CD4-positive, alpha-beta T cell treated with Interleukin-15 for 4 hours (primary cell): ENCODE results near the gene CAMSAP3.

Experiments
- DNase-seq: peaks from one replicate; pipeline ENCODE4 v3.0.0-alpha.2; 2020; ENCODE audit warnings: low spot score

CAMSAP3 gene

GRCh38 chr19:7578127-7578526 is 17.5 kb upstream of the CAMSAP3 start:
- DNase-seq = no peak

GRCh38 chr19:7579182-7579581 is 16.5 kb upstream of the CAMSAP3 start:
- DNase-seq = no peak

GRCh38 chr19:7582446-7582845 is 13.2 kb upstream of the CAMSAP3 start:
- no peak for DNase-seq

DNA sequence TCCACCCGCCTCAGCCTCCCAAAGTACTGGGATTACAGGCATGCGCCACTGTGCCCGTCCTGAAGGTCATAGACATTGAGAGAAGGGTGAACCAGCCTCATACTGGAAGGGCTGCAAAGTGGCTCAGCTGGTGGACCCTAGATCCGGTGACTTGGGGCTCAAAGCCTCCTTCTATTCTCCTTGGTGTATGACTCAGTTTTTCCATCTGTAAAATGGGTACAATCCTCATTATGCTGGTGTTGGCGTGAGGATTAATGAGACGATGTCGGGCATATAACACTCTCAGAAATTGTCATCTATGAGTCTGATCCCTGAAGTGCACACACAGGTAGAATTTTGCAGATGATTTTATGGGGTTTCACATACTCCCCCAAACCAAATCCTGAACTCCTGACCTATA is 5.8 kb upstream of the CAMSAP3 start:
- no peak for DNase-seq

DNA sequence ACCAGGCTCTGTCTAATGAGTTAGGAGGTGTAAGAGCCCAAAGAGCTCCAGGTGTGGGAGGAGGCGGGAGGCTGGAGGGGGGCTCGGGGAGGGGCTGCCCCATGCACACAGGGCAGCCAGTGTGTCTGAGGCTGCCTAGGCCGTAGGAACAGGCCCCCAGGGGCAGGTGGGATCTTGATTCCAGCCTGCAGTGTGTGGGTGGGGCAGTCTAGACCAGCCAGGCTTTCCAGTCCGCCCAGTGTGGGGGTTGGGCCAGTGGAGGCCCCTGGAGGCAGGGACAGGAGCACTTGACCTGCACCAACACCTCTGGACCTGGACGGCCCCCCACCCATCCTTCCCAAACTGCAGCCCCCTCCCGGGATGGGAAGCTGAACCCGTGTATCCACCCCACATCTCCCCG is 5.4 kb upstream of the CAMSAP3 start:
- no peak for DNase-seq

GRCh38 chr19:7596211-7596937 is 711 bp downstream of the CAMSAP3 start:
- DNase-seq = no peak

DNA sequence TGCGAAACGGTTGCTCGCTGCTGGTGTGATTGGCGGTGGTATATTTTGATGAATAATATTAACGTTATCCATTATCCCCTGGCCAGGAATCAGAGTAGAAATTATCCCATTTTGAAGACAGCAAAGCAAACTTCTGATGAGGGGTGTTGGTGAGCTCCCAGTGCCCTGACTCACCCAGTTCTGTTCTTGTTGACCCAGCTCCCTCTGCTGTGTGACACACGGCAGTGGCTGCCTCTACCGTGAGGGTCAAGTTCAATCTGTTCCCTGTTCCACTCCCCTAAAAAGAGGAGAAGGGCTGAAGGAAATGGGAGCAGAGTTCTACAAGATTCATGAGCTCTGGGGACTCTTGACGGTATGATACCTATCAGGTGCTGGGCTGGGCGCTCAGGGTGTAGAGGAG is 2.0 kb downstream of the CAMSAP3 start:
- DNase-seq = no peak

GRCh38 chr19:7598180-7598579 is 2.5 kb downstream of the CAMSAP3 start:
- DNase-seq = no peak

DNA sequence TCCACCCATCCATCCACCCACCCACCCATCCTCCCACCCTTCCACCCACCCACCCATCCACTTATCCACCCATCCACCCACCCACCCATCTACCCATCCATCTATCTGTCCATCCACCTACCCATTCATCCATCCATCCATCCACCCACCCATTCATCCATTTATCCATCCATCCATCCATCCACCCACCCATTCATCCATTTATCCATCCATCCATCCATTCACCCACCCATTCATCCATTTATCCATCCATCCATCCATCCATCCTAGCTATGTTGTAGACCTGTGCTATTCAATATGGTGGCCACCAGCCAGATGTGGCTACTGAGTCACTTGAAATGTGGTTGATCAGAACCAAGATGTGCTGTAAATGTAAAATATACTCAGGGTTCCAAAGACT is 5.1 kb downstream of the CAMSAP3 start:
- no peak for DNase-seq

DNA sequence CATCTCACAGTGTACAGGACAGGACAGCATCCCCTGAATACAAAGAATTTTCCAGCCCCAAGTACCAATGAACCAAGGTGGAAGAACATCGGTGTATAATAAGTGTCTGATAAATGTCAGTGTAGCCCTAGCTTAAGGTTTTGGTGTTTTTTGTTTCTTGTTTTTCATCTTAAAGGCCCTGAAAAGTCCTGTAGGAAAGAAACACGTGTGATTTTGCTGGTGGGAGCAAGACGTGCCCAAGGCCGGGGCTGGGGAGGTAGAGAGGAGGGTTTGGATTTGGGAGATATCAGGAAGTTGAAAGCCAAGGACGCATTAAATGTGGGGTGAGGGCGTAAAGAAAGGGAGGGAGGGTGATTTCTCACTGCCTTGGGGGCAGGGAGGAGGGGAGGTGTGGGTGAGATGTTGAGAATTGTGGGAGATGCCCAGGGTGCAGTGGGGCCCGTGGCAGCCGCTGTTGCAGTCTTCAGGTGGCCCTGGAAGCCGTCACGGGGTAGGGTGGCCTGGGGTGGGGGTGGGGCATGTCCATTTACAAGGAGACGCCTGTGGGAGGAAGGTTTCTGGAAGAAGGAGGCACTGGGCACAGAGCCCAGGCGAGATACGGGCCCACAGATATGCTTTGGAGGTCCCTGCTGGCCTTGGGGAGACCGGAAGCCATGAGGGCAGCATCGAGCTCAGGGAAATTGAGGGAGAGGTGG is 6.7 kb downstream of the CAMSAP3 start:
- DNase-seq = no peak

- DNase-seq = no peak
Measured at GRCh38 chr19:7602935-7603497, 7.4 kb downstream of the CAMSAP3 start.

DNA sequence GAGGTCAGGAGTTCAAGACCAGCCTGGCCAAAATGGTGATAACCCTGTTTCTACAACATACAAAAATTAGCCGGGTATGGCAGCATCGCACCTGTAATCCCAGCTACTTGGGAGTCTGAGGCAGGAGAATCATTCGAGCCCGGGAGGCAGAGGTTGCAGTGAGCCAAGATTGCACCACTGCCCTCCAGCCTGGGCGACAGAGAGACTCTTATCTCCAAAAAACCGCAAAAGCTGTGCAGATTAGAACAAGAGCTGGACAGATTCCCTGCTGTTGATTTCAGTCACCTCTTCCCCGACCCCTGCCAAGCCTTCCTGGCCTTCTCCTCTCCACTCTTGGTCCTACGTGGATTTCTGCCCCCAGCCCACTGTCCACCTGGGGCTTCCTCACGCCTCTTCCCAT is 8.3 kb downstream of the CAMSAP3 start:
- DNase-seq = no peak

DNA sequence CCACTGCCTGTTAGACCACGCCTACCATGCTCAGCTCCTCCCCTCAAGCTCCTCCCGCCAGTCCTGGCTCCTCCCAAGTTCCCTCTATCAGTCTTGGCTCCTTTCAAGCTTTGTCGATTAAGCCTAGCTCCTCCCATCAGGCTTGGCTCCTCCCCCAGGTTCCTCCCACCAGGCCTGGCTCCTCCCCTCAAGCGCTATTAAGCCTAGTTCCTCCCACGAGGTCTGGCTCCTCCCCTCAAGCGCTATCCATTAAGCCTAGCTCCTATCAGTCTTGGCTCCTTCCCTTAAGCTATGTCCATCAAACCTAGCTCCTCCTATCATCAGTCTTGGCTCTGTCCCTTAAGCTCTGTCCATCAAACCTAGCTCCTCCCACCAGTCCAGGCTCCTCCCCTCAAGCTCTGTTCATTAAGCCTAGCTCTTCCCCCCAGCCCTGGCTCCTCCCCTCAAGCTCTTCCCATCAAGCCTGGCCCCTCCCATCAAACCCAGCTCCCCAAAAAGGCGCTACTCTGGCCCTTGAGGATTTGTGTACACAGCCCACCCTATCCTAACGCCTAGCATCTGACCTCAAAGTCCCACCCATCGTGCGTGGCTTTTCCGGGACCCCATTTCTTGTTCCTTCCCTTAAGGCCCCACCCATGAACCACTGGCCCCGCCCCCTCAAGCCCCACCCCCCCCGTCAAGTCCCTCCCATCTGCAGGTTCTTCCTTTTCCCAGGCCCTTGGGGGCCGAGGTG is 10.0 kb downstream of the CAMSAP3 start:
- DNase-seq = no peak

DNA sequence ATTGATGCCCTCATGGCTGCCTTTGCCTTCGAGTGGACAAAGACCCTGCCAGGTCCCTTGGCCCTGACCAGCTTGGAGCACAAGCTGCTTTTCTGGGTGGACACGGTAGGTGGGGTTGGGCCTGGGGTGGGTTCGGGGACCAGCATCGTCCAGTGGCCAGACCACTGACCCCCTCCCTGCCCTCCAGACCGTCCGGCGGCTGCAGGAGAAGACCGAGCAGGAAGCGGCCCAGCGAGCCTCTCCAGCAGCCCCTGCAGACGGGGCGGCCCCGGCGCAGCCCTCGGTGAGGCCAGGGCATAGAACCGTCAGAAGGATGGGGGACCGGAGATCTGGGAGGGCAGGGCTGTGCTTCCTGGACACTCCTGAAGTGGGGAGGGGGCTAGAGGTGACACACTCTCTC is 10.6 kb downstream of the CAMSAP3 start:
- DNase-seq = no peak

DNA sequence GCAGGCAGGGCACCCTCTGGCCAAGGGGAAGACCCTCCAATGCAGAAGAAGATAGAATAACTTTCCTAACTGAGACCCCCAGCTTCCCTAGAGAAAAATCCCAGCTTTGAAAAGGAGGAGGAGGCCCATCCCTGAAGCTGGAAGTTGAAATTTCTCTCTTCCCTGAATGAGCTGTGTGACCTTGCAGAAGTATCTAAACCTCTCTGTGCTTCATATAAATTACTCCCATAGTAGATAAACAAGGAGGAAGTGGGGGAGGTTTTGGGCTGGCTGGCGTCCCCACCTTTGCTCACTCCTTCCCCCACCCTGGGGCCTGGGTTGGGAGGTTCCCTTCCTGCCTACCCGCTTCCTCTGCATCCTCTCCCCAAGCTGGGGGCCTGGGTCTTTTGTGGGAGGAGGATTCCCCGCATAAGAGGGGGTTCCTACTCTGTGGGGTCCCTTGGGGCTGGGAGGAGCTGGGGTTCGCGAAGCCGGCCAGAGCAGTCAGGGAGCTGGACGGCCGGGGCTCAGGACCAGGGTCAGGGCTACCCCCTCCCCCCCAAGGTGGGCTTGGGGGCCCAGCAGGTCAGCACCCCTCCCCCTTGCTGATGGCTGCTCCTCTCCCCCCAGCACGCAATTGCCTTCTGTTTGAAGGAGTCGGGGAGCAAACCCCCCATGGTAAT is 11.7 kb downstream of the CAMSAP3 start:
- DNase-seq = no peak

- DNase-seq = no peak
Measured at GRCh38 chr19:7607874-7608560, 12.4 kb downstream of the CAMSAP3 start.

DNA sequence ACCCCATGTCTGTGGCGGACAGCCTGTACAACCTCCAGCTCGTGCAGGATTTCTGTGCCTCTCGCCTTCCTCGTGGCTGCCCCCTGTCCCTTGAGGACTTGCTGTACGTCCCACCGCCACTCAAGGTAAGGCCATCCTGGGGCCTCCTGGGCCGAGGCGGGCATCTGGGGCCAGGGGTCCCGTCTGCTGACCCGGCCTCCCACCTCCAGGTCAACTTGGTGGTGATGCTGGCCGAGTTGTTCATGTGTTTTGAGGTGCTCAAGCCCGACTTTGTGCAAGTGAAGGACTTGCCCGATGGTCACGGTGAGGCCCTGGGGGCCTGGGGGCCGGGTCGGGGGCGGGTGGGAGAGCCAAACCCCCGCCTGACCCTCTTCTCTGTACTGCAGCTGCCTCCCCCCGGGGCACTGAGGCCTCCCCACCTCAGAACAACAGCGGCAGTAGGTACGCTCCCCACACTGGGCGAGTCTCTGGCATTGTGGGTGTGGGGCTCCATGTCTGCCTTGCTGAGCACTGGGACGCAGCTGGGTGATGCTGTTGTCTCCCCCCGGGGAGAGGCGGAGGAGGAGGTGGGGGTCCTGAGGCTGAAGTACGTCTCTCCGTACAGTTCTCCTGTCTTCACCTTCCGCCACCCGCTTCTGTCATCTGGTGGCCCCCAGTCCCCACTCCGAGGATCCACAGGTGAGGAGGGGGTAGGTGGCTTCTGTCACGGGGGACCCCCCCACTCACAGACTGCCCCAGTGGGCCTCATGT is 15.0 kb downstream of the CAMSAP3 start:
- no peak for DNase-seq

- no peak for DNase-seq
Measured at GRCh38 chr19:7611541-7612279, 16.0 kb downstream of the CAMSAP3 start.

DNA sequence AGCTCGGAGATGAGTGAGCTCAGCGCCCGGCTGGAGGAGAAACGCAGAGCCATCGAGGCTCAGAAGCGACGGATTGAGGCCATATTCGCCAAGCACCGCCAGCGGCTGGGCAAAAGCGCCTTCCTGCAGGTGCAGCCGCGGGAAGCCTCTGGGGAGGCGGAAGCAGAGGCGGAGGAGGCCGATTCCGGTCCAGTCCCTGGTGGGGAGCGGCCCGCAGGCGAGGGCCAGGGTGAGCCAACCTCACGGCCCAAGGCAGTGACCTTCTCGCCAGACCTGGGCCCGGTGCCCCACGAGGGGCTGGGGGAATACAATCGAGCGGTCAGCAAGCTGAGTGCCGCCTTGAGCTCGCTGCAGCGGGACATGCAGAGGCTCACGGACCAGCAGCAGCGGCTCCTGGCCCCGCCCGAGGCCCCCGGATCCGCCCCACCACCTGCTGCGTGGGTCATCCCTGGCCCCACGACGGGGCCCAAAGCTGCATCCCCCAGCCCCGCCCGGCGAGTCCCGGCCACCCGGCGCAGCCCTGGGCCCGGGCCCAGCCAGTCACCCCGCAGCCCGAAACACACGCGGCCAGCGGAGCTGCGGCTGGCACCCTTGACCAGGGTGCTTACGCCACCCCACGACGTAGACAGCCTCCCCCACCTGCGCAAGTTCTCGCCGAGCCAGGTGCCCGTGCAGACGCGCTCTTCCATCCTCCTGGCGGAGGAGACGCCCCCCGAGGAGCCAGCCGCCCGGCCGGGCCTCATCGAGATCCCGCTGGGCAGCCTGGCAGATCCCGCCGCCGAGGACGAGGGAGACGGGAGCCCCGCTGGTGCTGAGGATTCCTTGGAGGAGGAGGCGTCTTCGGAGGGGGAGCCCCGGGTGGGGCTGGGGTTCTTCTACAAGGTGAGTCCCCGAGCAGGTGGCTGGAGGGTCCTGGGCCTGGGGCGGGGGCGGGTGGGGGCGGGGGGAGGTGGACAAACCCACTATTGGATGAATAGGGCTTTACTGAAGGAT is 16.9 kb downstream of the CAMSAP3 start:
- DNase-seq = no peak
